HG03558 (cell line): ENCODE results near the gene ADGRG2.

Experiments used
- ATAC-seq: cut with Tn5 transposase; IDR thresholded peaks from one replicate; pipeline ENCODE4 v1.9.1; 2021; ENCODE audit warnings: moderate number of reproducible peaks; ENCODE audit not compliant: unreplicated experiment; ENCODE audit errors: extremely low read depth

The ADGRG2 gene

DNA sequence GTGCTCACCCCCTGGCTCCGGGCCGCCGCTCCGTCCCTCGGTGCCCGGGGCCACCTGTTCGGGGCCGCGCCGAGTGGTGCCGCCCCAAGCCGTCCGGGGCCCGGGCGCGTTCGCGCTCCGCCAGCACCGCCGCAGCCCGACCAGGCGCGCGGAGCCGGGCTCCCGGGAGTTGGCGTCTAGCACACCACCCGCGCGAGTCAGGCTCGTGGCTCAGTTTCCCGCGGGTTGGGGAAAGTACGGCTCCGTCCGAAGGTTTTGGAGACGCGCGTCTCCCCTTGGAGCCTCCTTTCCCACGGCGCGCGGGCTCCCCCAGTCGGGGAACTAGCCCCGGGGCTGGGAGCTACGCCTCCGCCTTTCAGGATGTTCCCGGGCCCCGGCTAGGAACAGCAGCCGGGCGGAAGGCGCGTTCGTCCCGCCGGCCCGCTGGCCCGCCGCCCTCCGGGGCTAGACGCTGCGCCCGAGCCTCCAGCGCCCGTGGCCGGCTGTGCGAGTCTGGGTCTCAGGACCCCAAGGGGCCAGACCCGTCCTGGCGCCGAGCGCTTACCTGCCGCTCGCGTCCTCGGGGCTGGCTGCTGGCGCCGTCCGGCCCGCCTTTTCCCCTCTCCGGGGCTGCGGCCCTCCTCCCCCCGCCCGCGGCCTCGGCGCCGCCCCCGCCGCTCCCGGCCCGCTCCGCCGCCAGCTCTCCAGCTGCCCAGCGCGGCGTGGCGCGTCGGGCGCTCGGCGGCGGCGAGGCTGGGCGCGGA is at the start of gene ADGRG2:
ADGRG2 (minus strand) TSS at position 571 of the 743 bp plus-strand sequence. CDS start 53,634 bp downstream, outside the sequence.
- ATAC-seq = no peak

- ATAC-seq = no peak
Measured at GRCh38 chrX:19168609-19169008, 46.3 kb upstream of the ADGRG2 start.

GRCh38 chrX:19162851-19163250 is 40.6 kb upstream of the ADGRG2 start:
- ATAC-seq = no peak

GRCh38 chrX:19156186-19156585 is 33.9 kb upstream of the ADGRG2 start:
- no peak for ATAC-seq

DNA sequence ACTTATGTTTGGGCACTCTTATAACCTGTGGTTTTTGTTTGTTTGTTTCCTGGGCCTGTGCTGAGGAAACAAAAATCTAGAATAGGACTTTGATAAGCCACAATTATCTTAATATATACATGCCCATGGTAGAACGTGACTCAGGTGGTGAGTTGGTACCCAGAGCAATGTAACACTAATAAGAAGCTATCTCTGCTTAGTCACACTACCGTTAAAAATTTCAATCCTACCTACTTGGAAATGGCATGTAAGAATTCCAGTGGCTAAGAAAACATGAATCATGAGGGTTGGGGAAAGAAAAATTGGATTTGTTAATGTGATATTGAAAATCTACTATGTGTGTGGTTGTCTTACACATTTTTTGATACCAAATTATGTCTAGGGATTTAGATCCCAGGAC is 30.5 kb upstream of the ADGRG2 start:
- ATAC-seq = no peak

- ATAC-seq = no peak
Measured at GRCh38 chrX:19137067-19137466, 14.8 kb upstream of the ADGRG2 start.

DNA sequence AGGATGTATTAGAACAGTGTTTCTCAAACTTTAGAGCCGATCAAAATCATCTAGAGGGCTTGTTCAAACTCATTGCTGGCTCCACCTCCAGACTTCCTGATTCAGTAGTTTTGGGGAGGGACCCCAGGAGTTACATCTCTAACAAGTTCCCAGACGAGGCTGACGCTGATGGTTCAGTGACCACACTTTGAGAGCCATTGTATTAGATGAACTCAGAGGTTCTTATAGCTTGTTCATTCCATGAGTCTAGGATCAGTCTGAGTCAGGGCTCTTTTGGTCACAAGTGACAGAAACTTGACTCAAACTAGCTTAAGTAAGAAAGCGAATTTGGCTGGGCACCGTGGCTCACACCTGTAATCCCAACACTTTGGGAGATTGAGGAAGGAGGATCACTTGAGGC is 11.5 kb upstream of the ADGRG2 start:
- no peak for ATAC-seq

GRCh38 chrX:19133231-19133630 is 11.0 kb upstream of the ADGRG2 start:
- no peak for ATAC-seq

DNA sequence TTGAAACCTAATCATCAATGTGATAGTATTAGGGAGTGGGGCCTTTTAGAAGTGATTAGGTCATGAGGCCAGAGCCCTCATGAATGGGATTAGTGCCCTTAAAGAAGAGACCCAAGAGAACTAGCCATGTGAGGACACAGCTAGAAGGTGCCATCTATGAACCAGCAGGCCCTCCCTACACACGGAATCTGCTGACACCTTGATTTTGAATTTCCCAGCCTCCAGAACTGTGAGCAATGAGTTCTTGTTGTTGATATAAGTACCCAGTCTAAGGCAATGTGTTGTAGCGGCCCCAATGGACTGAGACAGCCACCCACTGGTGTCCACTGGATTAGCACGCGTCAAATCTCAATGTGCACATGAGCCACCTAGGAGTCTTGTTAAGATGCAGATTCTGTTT is 8.4 kb upstream of the ADGRG2 start:
- no peak for ATAC-seq

GRCh38 chrX:19129694-19130093 is 7.4 kb upstream of the ADGRG2 start:
- no peak for ATAC-seq

DNA sequence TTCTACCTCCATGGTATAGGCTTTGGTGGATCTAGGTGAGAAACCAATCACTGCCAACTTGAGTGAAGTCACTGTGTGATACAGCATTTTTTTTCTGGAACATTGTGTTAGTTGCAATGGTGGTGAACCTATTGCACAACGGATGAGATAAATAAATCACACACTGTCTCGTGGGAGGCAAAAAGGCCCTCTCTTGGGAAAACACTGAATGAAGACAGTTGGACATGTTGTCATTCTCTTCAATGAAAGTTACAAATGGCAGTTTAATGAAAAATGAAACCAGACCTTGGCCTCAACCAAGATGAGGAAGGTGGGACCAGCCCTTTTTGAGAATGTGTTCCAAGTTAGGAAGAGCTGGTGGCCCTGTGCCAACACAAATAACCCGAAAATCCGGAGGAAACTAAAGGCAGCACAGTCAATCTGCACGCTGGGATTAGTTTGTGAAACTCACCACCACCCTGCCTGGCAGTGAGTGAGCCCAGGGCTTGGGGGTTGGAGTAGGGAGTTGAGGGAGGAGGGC is 5.4 kb upstream of the ADGRG2 start:
- no peak for ATAC-seq

- no peak for ATAC-seq
Measured at GRCh38 chrX:19122641-19123009, 357 bp upstream of the ADGRG2 start.

DNA sequence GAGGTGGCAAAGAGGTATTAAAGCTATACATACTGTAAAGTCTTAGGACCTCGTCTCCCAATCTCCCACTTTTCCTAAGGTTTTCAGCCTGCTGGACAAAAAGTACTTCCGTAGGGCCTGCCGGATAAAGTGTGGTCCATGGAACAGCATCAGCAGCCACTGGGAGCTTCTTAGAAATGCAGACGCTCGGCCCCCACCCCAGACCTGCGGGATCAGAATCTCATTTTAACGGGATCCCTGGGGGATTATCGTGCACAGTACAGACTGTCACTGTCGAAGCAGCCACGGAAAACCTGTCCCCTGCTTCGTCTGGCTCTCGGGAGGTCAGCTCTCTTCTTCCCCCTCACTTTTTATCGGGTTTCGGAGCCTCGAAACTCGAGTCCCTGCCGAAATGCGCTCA is 802 bp downstream of the ADGRG2 start:
- no peak for ATAC-seq

- ATAC-seq = no peak
Measured at GRCh38 chrX:19110642-19111041, 11.6 kb downstream of the ADGRG2 start.

DNA sequence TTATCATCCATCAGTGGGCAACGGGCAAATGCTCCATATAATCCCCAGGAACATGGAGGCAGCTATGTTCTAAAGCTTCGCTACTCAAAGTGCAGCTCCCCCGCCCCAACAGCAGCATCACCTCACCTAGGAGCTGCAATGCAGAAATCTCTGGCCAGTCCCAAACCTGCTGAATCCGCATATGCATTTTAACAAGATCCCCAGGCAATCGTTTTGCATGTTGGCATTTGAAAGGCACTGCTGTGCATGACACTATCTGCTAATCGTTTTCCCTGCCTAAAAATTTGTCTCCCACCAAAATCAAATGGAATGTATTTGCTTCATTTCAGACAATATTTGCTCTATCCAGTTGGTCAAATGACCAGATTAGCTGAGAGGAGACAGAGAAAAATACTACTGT is 15.2 kb downstream of the ADGRG2 start:
- no peak for ATAC-seq

DNA sequence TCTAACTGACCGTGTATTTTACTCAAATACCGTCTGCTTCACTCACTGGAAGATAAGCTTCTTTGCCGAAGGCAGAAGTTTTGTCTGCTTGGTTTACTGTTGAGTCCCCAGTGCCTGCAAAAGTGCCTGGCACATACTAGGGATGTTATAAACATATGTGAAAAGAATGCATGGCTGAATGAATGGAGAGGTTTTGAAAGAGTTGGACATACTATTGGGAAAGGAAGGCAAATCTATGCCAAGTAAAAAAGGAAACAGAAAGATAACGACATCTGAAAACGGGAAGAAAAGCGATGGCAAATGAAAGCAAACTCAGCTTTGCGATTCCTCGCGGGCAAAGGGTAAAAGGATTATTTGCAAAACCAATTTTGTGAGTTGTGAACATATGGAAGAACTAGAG is 21.7 kb downstream of the ADGRG2 start:
- ATAC-seq = no peak

DNA sequence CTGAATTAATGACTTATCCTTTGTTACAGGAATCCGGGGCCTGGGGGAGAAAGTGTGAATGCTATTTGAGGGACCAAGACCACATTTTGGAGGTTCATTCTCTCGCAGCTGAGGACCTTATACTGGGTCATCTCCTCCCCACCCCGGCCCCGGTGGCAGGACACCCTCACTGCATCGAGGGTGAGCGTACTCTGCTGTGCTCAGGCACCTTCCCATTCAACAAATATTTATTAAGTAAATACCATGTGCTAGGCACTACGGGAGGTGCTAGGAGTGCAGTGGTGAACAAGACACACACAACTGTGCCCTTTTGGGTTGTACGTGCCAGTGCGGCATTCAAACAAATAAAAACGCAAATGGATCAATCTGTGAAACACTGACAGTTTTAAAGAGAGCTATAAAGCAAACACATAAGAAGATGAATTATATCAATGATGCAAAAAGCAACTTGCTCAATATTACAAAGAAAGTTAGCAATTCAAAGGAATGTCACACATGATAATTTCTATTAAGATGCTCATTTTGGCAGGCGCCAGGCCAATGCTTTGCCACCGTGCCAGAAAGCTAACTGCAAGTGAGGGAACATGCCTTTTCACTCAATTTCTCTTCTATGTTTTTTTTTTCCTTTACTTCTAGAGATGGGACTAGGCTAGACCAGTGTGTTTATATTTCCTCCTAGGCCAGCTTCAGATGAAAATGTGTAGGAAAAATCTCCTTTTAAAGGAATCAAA is 24.6 kb downstream of the ADGRG2 start:
- no peak for ATAC-seq

GRCh38 chrX:19096586-19096985 is 25.7 kb downstream of the ADGRG2 start:
- no peak for ATAC-seq

GRCh38 chrX:19094654-19095053 is 27.6 kb downstream of the ADGRG2 start:
- ATAC-seq = no peak

DNA sequence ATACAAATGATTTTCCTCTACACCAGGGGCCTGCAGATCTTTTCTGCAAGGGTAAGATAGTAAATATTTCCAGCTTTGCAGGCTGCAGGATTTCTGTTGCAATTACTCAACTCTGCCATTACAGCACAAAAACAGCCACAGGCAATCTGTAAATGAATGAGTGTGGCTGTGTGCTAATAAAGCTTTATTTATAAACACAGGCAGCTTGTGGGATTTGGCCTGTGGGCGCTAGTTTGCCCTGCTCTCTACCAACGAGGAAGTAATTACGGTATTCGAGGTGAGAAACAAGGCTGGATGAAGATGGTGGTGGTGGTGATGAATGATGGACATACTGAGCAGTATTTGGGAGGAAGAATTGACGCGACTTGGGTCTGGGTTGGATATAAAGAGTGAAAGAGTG is 30.7 kb downstream of the ADGRG2 start:
- no peak for ATAC-seq

- no peak for ATAC-seq
Measured at GRCh38 chrX:19089555-19090040, 32.7 kb downstream of the ADGRG2 start.
